ENCODE results near the gene AHSP.
"Not testable (repeated sequence)": the region's sequence is repeated elsewhere in the genome, so short reads cannot be mapped to it uniquely, and the experiment has no call there.

The AHSP gene

GRCh38 chr16:31501226-31501965, 26.3 kb upstream of the AHSP start:
- no peak for DNase-seq

GRCh38 chr16:31501966-31502348, 25.7 kb upstream of the AHSP start:
- DNase-seq: no peak

DNA sequence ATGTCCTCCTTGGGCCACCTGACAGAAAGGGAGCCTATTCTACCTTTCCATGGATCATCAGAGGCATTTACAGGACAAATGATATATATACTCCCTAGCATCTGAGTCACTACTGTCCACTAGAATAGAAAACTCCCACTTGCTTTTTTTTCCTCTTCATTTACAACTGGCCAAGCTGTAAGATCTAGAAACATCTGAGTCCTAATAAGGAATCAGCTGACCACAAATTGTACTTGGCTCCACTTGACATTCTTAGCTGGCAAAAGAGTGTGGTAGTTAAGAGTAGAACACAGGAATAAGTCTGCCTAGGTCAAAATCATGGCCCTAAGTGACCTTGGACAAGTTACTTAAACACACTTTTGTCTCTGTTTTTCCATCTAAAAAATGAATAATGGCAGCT, 24.7 kb upstream of the AHSP start:
- DNase-seq: no peak

DNA sequence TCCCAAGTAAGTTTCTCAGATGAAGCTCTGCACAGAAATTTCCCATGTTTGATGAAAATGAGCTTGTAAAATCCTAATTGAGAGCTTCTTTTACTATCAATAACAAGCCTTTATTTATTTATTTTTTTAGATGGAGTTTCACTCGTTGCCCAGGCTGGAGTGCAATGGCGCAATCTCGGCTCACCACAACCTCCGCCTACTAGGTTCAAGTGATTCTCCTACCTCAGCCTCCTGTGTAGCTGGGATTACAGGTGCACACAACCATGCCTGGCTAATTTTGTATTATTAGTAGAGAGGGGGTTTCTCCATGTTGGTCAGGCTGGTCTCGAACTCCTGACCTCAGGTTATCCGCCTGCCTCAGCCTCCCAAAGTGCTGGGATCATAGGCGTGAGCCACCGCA, 24.1 kb upstream of the AHSP start:
- DNase-seq: not testable (repeated sequence)

- DNase-seq: no peak
These were observed 23.5 kb upstream of the AHSP start for GRCh38 chr16:31504159-31504558.

DNA sequence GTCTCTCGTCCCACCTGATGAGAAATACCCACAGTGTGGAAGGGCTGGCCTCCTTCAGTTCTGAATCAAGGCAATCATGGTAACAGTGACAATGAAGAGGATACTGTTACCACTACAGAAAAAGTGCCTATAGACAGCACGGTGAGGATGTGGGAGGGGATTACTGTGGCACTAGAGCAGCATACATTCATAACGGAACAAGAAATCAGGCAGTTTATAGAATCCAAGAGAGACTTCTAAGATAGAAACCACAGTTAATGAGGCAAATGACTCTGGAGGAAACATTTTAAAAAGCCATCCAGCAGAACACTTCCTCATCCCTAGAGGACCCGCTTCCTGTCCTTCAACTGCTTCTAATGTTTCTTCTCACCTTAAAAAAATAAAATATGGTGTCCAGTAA, 22.2 kb upstream of the AHSP start:
- no peak for DNase-seq

DNA sequence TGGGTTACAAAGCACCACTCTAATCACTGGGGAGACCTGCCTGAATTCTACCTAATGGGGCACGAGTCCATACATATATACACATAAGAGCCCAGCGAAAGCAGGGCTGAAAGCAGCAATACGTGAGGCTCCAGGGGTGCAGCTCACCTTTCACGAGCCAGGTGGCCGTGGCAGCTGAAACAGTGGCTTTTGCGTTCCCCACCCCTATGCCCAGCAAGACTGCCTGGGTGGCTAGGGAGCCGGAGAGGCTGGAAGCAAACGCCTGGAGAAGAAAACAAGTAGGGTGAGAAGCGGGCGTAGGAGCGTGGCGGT, 20.1 kb upstream of the AHSP start:
- DNase-seq: no peak

DNA sequence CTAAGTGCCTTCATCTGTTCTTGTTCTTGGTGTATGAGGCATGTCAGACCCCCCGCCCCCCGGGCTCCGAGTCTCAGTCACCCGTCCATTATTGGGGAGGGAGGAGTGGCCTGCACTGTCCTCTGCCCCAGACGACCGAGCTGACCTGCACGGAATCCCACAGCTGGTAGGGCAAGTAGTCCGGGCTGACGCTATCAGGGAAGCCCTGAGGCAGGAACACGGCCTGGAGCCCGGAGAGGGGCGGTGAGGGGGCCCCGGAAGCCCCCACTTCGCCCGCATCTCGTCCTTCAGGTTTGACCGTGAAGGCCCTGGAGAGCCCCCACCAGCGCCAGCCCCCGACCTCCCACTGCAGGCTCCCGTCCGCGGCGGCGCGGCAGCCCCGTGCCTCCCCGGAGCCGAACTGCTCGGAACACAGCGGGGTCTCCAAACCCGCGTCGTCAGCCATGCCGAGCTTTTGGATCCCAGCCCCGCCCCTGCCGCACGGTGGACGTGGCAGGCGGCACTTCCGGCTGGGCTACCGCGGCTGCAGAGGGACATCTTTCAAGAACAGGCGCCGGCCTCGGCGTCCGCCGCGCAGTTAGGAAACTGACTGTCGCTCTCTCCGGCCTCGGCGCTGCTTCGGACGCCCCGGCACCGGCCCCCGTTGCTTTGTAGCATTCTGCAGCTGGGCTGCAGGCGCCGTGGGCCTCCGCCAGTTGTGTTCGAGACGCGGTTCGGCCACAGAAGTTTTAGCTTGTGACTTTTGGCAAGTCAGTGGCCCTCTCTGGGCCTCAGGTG, 19.6 kb upstream of the AHSP start, which contains the start of gene RUSF1:
Gene RUSF1 (minus strand): TSS at position 463 of the 777 bp plus-strand sequence. CDS start 18 bp downstream, at position 445.
- peak; percentile 48 to 82 for DNase-seq

- no peak for DNase-seq
These were observed 18.9 kb upstream of the AHSP start for GRCh38 chr16:31508706-31509195.

DNA sequence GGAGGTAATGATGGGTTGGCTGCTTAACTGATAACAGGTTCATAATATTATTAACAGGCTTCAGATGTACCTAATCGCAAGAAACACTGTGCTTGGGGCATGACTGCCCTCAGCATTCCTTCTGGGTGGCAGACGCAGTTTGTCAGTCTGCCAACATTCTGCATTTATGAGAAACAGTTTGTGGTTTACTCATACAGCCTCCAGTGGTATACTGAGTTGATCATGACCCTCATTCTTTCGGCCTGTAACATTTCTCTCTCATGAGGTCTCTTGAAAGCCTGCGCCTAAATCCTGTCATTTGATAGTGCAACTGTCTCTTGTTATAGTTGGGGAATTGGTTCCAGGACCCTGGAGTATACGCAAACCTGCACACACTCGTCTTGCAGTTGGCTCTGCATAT, 14.6 kb upstream of the AHSP start:
- no peak for DNase-seq

DNA sequence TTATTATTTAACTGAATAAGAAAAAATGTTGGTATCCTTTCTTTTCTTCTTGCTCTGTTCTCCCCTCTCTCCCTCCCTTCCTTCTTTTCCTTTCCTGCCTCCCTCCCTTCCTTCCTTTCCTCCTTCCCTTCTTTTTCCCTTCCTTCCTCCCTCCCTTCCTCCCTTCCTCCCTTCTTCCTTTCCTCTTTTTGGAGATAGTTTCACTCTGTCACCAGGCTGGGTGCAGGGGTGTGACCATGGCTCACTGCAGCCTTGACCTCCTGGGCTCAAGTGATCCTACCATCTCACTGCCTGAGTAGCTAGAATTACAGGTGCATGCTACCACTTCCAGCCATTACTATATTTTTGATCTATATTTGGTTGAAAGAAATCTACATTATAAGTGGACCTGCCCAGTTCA, 13.8 kb upstream of the AHSP start:
- DNase-seq: no peak

- DNase-seq: no peak
These were observed 9.8 kb upstream of the AHSP start for GRCh38 chr16:31517800-31518402.

DNA sequence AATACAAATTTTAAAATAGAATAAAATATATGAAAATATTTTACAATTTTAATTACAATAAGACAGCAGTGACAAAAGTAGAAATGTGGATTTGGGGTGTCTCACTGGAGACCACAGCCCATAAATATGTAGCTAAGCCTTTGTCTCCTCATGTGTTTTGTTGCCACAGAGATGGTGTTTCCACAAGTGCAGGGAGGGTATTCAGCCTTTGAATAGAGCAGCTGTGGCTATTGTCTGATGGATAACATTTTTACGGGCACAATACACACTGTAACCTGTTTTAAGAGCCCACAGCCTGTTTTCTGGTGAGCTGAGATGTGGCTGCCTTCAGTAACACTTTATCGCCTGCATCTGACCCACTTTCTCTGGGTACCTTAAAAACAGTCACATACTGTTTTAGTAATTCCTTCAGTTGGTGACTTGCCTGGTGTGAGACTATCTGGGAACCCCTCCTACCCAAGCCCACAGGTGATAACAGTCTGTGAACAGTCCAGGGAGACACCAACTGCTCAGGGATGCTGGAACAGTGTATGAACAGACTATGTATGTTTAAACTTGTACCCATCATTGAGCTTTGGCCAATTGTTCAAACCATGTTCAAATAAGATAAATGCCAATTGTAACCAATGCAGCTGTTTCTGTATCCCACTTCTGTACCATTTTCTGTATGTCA, 7.8 kb upstream of the AHSP start:
- DNase-seq: no peak

DNA sequence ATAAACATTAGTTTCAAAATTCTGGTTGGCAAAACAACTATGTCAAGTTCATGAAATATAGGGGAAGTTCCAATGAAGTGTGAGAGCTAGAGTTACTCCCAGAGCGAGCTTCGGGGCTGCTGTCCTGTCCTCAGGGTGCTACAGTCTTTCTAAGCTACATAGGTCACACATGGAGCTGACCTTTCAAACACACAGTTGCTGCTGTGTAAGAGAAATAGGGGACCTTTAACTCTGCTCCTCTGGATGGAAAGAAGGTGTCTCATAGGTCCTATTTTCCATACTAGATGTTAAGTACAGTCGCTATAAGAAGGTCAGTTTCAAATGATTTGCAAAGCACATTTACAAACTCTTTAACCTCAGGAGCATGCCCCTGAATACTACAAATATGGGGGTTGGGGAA, 6.3 kb upstream of the AHSP start:
- no peak for DNase-seq

GRCh38 chr16:31522071-31522470, 5.6 kb upstream of the AHSP start:
- no peak for DNase-seq

GRCh38 chr16:31523768-31524167, 3.9 kb upstream of the AHSP start:
- not testable (repeated sequence) for DNase-seq

GRCh38 chr16:31525113-31525512, 2.6 kb upstream of the AHSP start:
- no peak for DNase-seq

- DNase-seq: no peak
These were observed 915 bp downstream of the AHSP start for GRCh38 chr16:31528523-31529107.

GRCh38 chr16:31529108-31529936, 1.6 kb downstream of the AHSP start:
- no peak for DNase-seq

GRCh38 chr16:31529937-31530312, 2.2 kb downstream of the AHSP start:
- DNase-seq: no peak

DNA sequence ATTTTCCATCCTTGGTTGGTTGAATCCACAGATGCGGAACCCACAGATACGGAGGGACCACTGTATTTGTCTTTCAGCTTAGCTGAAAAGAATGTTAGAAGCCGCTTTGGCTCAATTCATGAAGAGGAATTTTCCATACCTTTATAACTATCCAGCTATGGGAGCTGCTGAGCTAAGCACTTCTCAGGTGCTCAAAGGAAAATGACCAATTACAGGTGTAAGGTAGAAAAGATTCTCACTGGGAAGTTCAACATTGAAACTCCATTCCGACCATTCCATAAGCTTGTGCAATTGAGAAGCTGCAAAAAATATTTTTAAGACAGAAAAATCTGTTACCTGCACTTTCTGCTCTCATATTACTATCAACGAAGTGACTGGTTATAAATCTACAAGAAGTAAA, 2.7 kb downstream of the AHSP start:
- DNase-seq: no peak

GRCh38 chr16:31531096-31531495, 3.4 kb downstream of the AHSP start:
- no peak for DNase-seq
